HG03025 (cell line): Measurements from ENCODE around the gene MICAL2.

Experiments used
- ATAC-seq: cut with Tn5 transposase; IDR thresholded peaks from one replicate; pipeline ENCODE4 v1.9.1; 2021; ENCODE audit warnings: mild to moderate bottlenecking, moderate library complexity; ENCODE audit not compliant: unreplicated experiment, low FRiP score

Gene MICAL2

DNA sequence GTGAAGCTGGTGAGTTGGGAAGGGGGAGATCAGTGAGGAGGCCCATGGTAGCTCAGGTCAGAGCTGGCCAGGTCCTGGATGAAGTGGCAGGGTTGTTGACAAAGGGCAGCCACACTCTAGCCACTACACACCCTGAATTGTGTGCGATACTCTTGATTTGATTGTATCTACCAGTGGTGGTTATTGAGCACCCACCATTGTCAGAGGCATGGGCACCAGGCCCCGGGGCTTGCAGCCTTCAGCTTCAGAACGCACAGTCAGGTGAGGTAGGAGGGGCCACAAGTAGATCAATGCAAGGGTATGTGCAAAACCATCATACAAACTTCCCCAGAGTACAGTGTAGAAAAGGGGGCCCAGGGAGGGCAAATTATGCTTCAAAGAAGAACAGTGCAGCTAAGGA, 38.1 kb downstream of the MICAL2 start:
- ATAC-seq: no peak

DNA sequence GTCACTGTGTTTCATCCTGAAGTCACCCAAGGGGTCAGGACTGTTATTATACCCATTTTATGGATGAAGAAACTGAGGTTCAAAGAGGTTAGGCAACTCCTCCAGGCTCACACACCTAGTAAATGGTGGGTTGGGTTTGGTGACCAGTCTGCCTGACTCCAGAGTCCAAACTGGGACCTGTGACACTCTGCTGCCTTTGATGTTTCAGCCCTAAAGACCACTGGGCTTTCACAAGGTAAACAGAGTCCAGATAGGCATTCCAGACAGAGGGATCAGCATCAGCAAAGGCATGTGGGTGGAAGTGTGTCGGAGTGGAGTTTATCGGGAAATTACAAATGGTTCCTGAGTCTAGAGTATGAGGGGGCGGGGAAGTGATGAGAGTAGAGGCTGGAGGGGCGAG, 38.5 kb downstream of the MICAL2 start:
- ATAC-seq: no peak

DNA sequence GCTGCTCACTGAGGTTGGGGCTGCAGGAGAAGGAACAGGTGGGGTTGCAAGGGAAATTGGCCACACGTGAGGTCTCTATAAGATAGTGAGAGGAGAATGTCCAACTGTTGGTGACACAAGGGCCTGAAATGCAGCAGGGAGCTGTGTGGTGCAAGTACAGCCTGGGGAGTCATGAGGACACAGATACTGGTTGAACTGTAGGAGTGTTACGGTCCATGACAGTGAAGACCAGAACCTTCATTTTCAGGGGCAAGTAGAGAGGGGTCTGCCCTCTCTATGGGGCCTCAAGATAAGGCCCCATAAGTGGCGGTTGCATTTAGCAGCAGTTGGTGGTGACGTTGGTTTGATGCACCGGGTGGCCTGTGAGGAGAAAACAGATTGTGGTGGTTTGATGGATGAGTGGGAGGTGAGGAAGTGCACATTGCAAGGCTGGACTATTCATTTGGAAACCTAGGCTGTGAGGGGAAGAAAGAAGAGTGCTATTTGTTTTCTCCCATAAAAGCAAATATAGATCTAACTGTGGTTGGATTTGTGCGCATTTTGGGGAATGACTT, 39.4 kb downstream of the MICAL2 start:
- no peak for ATAC-seq

DNA sequence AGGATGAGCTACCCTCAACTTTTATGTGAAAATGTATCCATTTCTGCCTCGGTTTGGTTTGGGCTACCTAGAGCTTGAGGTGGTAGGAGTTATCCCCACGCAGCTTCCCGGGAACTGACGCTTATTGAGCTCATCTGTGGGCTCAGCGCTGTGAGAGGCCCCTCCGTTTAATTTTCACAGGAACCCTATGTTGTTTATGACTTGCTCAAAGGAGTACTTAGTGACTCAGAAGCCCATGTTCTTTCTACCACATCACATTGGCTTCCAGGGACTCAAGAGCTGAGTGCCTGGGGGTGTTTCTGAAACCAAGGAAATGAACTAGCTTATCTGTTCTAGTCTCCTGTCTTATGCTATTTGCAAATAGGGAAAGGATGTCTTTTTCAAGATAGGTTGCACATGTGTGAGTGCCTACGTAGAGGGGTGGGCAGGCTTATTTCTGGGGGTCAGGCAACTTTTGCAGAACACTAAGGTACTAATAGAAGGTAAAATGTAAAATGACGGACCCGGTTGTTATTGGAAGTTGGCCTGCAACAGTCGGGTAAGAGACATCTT, 40.5 kb downstream of the MICAL2 start:
- no peak for ATAC-seq

DNA sequence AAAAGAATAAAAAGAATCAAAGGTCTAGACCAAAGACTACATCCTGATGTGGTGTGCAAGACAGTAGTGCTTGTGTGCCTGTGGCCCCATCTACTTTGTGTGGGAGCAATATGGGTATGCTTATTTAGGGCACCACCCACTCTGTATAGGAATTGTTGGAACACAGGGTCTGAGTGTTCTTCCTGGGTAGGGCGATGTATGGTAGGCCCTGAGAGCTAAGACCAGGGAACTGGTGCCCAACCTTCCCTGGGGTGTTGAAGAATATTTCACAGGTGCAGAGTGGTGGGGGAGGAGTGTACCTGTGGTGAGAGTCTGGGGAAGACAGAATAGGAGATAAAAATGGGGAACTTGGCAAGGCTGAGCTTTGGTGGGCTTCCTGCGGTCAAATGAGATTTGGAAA, 41.9 kb downstream of the MICAL2 start:
- no peak for ATAC-seq

DNA sequence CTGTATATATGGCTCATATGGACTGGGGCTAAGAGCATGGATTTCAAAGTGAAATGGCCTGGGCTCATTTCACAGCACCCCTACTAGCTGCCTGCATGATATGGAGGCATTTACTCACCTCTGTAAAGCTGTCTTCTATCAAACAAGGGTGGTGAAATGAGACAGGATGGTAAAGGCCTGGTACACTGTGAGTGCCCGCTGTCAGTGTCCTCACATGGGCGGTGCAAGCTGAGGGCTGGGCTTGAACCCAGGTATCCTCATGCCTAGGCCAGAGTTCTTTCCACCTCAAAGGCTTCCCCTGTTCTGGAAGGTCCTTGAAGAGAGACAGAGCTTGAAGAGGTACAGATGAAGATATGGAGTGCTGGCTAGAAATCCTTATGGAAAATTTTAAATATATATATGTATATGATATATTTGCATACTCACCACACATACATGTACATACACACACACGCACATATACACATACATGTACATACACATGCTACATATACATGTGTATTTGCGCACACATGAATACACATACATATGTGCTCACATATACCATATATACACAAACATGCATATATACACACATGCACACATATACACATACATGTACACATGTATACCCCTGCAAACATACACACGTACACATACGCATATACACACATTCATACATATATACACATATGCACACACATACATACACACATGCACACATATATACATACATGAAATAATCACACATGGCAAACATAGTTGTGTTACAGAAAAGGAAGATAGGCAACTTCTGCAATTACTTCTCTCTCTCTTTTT, 44.7 kb downstream of the MICAL2 start:
- no peak for ATAC-seq

DNA sequence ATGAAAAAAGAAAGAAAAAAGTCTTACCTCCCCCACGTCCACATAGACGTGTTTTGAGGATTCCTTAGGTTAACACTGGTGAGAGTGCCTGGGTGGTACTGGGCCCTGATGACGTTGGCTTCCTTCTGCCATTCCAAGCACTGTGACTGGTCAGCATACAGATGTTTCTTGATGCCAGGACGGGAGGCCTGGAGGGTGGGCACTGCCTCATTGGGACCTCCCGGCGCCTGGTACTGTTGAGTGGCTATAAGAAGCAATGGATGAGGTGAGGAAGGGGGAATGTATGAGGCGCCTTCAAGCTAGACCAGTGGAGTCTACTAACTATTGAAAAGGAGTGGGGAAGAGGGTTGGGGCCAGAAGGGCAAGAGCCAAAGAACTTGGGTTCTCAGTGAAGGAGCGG, 45.3 kb downstream of the MICAL2 start:
- ATAC-seq: no peak

DNA sequence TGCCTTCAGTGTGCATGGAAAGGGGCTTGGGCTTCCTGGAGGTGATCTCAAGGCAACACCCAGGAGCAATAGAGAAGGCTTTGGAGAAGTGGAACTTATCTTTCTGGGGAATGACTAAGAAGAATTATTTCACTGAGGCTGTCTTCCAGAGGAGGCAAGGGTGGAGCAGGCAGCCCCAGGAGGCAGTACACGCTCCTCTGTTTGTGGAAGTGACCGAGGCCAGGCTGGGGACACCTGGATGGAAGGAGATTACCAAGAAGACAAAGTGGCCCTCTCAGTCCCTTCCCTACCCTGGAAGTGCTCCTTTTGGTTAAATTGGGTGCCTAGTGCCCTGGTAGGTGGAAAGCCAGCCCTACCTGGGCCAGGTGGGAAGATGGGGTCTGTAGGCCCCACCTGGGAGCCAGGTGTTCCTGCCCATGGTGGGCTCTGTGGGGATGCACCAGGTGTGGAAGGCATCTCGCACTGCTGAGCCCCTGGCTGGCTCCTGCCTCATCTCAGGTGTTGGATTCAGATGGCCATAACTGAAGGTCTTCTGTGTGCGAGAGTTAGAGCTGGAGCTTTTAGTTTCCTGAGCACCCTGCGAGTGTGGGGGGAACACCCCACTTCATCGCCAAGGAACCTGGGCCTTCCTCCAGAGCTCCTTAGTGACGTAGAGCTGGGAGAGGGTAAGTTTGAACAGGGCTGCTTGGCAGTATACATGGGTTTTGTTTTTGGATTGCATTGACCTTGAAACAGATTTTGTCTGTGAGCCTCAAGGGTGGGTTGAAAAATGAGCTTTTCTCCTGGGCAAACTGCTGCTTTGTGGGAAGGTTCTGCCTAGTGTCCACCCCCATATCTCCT, 46.1 kb downstream of the MICAL2 start:
- ATAC-seq: no peak

DNA sequence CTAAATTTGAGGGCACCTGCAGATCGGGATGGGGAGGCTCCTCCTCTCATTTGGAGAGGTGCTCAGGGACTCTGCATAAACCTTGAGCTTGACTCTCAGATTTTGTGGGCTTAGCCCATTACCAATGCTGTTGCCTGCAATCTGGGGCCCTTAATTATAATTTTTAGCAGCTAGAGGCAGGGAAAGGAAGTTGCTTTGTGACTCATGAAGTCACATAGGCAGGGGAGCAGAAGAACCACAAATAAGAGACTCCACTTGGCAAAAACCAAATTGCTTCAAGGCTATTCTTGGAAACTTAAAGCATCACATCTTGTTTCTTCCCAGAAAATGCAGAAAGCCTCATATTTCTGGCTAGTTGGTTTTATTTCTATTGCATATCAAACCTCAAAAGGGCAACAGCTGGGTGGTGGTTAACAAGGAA, 46.9 kb downstream of the MICAL2 start:
- ATAC-seq: no peak

DNA sequence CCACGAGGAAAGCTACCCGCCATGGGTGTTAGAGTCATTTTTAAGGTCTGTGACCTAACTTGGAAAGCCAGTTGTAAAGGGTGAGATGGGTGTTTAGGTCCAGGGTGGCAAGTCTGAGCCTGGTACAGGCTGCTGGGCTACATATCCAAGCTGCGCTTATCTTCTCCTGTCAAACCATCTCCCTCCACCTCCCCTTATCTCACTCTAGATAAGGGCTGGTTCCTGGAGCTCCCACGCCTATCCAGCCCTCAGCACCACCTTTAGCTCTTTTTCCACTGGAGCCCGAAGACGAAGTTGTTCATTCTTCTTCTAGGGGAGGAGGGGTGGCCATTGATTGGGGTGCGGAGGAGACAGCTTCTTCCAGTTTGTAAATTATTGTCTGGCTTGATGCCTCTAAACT, 48.5 kb downstream of the MICAL2 start:
- ATAC-seq: no peak

DNA sequence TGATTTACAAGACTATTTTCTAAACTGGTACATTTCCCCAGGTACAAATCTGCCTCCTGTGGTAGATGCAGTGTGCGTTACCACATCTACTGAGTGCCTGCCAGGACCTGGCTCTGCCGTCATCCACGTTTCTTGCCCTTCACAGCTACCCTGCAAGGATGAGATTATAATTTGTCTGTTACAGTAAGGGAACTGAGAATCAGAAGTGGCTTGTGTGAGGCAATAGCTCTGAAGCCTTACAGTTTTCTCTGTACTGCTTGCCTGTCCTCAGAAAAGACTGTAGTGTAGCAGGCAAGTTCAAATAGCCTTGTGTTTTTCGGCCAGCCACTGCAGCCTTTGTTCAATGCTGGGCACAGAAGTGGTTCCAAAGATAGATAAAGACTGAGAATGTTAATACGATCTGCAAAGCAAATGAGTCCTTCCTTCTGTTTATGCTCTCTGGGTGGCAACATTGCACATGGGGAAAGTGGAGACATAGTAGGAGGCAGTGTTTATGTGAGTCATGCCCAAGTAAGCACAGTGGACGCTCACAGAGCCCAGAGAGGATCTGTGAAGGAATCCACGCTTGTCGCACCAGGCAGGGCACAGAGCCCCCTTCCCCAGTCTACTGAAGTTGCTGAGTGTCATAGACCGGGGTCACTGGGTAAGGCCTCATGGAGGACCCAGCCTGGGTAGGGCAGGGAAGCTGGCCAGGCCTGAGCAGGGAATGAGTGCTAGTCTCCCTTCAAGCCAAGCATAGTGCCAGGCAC, 49.1 kb downstream of the MICAL2 start:
- no peak for ATAC-seq

DNA sequence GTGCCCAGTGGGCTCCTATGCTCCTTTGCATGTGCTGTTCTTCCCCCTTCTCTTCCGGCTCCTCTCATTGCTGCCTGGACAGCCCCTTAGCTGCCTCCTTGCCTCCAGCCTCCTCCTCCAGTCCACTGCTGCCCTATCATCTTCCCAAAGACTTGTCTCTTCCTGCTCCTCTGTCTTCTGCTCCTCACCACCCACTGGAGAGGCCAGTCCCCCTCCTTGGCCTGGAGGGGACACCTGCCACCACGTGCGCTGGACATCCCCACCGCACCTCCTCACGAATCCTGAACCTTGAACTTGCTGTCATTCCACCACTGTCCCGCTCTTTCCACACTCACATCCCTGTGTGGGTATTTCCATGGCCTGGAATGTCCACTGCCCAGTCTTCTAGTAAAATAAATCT, 49.8 kb downstream of the MICAL2 start:
- no peak for ATAC-seq

DNA sequence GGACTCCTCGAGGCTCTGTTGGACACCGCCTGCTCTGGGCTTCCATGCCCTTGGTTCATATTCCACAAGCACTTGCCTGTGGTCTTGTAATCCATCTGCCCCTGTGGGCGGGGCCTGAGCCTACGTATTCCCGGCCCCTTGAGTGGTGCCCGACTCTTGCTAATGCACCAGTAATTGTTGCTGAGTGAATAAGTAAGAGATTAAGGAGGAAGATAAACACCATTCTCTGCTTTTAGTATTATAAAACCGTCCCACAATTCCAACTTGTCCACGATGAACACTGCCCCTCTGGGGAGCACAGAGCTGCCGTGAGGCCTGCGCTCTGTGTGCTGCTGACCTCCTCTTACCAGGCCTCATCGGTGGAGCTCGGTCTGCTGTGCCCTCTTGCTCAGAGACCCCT, 50.3 kb downstream of the MICAL2 start:
- ATAC-seq: no peak

DNA sequence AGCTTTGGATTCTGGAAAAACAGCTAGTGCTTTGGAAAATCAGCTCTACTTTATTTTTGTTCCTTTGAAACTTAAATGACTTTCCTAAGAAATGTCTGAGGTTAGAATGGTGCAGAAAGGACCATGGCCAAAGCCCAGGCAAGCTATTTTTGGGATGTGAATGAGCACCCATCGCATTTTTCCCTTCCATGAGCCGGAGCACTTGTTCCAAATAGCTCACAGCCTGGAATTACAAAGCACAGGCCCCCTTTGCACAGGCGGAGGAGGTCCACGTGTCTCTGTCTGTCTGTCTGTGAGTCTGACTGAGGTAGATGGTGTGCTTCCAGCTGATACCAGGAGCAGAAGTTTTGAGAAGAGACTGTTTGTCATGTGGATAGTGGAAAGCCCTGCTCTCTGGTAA, 50.7 kb downstream of the MICAL2 start:
- no peak for ATAC-seq

DNA sequence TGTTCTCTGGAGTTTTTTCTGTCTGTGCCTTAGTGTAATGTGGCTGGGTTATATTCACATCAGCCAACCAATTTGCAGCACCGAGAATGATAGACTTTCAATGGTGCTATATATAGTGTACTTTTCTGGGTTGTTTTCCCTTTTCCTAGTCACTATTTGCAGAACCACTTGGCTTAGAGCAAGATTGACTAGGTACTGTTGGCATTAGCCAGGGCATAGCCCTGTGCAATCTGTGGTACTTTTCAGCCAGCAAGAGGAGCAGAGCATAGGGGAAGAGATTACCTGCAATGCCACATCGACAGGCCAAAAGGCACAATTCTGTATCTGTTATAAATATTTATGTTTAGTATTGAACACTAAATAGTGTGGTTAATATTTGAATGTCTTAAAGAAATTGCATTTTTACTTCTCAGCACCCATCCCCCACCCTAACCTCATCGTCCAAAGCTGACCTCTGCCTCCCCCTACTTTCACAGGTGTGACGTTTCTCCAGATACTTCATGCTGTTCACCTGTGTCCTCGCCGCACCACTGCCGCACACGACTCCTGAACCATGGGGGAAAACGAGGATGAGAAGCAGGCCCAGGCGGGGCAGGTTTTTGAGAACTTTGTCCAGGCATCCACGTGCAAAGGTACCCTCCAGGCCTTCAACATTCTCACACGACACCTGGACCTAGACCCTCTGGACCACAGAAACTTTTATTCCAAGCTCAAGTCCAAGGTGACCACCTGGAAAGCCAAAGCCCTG, 51.4 kb downstream of the MICAL2 start:
- ATAC-seq: no peak

DNA sequence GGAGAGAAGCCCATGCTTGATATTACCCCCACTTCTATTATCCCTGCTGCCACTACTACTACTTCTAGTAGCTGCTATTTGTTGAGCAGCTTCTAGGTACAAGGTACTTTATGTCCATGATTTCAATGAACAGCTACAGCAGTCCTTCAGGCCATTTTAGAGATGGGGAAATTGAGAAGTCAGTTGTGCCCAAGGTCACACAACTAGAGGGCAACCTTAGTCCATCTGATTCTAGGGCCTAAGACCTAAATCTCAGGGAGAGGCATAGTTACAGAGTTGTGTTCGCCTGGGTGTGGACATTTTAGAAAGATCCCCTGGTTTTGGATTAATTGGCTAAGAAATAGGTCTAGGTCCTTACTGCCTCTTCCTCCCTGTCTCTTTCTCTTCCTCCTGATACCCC, 52.3 kb downstream of the MICAL2 start:
- ATAC-seq: no peak

DNA sequence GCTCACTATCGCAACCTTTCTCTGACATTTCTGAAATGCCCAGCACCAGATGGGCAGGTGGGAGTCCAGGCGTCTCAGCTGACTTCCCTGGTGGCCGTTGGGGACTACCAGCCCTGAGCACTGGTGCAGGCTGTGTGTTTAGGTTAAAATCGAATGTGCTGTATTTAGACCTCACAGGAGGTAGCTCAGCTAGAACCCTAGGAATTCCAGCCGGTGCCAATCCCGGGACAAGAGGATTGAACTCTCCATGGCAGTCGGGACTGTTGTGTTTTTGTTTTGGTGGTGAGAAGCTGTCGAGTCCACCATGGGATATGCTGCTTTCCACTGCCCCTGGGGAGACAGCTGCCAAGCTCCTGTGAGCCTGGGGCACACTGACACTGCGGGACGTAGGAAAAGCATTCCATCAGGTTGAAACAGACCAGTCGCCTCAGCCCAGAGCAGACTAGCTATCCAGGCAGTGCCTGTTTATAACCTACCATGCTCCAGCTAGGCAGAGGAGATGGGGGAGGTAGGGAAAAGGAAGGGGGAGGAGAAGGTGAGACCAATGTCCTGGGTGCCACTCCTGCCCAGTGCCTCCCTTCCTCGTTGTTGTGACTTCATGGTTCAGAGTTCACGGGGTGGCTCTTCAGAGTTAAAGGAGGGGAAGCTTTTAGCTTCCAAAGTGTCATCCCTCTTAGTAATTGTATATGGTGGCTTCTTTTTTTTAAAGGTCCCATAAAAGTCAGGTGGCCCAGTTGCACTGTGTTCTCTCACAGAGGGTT, 53.0 kb downstream of the MICAL2 start:
- no peak for ATAC-seq

DNA sequence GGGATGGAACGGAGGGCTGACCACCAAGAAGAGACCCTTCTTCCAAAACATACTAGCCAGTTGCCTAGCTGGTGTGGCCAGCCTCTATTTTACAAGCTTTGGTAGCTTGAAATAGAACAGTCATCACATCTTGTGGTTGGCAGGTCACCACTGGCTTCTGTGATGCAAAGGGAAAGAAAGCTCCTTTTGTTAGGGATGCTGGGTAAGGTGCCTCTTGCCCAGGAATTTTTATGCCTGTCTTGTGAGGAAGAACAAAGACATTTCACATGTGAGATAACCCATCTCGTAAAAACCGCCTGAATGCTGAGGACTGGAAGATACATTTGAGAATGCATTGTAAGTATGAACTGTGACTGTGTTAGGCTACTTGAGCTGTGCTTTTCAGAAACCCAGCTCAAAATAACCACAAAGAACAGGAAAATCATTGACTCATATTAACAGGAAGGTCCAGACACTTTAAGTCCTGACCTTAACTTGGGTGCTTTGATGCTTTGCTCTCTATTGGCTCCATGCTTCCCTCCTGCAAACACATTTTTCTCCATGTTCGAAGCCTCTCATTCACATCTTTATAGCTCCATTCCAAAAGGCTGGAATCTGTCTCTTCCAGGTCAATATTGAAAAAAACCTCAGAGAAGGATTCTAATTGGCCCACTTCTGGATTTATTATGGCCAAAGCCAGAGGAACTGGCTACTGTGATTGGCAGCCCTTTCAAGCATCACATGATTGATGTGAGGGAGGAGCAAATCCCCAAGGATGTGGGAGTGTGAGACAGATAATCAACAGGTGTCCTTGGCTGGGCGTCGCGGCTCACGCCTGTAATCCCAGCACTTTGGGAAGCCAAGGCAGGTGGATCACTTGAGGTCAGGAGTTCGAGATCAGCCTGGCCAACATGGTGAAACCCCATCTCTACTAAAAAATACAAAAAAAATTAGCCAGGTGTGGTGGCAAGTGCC, 53.9 kb downstream of the MICAL2 start:
- ATAC-seq: no peak
